Measurements from ENCODE around the gene EFTUD2. TPM values are rescaled to one million over a fixed set of nuclear protein-coding genes. Genes with fewer than 3 reads are reported as not detected.

EFTUD2 gene
- total RNA-seq, 1 experiment from 2014 or later, result 150 TPM

DNA sequence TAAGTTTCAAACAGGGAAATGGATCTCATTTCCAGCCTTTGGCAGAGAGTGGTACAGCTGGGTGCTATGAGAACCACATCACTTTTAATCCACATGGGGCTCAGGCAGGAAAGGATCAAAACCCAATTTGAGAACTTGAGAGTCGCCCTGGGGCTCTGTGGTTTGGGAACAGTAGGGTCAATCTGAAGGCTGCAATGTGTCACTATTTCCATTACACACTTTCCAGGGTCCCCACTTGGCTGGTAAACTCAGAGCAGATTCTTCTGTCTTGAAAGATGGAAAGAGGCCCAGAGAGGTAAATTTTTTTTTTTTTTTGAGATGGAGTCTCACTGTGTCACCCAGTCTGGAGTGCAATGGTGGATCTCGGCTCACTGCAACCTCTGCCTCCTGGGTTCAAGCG is 58.3 kb downstream of the EFTUD2 start (continued):
- TF ChIP-seq REST (IDR thresholded peaks at IDR 0.05; ENCODE audit: low read depth), result no peak

- DNase-seq (ENCODE audit: low read depth, low spot score), result no peak
- Histone ChIP-seq H3K36me3 (ENCODE audit: control insufficient read depth in 1 of 2, insufficient read depth in 2 of 2, low read length in 2 of 2) (no peaks in the 10 kb centered on the region), H4K20me1 (ENCODE audit: insufficient read depth) (no peaks in the 10 kb centered on the region), H3K4me3 (replicated peaks in 1 of 2; ENCODE audit: low read depth in 1 of 2, low read length in 2 of 2) (no peak overlapping the region), H3K4me1 (ENCODE audit: control insufficient read depth in 1 of 2, insufficient read depth in 2 of 2, low read length in 2 of 2) (peaks cover 9 to 10% of the 10 kb centered on the region in 2 experiments; a peak in 3 of 4 replicates), H3K4me2 (ENCODE audit: low read length) (no peak overlapping the region), H3K9me2 (ENCODE audit: insufficient read depth) (no peaks in the 10 kb centered on the region), H3K27me3 (ENCODE audit: insufficient read depth, low read length) (no peaks in the 10 kb centered on the region), H3K79me2 (ENCODE audit: insufficient read depth, low read length) (no peaks in the 10 kb centered on the region), H3K9ac (ENCODE audit: low read length) (no peak overlapping the region), H3K9me3 (ENCODE audit: control insufficient read depth in 1 of 2, insufficient read depth in 1 of 2, low read depth in 1 of 2, low read length in 2 of 2) (no peaks in the 10 kb centered on the region), H2AFZ (ENCODE audit: low read depth, low read length, poor library complexity, severe bottlenecking) (no peak overlapping the region), H3K27ac (ENCODE audit: low read depth, low read length) (no peak overlapping the region)
- no peak for ATAC-seq
- POLR2A ChIA-PET, result no interaction called here
- RAD21 ChIA-PET (ENCODE audit: low non-redundant PET in 1 of 2, low total read pairs in 2 of 2, uncharacterized antibody in 2 of 2, unreplicated experiment in 2 of 2), result no interaction called here
- CTCF ChIA-PET, result no interaction called here
- intact Hi-C loops (cut with micrococcal nuclease), result no loop called here
- TF ChIP-seq SIN3A (IDR thresholded peaks at IDR 0.05; ENCODE audit: low read depth), result no peak
- no peak for TF ChIP-seq POLR2AphosphoS5 (IDR thresholded peaks at IDR 0.05; ENCODE audit: low read depth, low read length)
- no peak for TF ChIP-seq CEBPB (IDR thresholded peaks at IDR 0.05; ENCODE audit: low read depth)
- TF ChIP-seq CBX3 (IDR thresholded peaks at IDR 0.05; ENCODE audit: low read depth), result no peak
- no peak for TF ChIP-seq SP1 (IDR thresholded peaks at IDR 0.05; ENCODE audit: low read depth)
- TF ChIP-seq, protein P1, sequence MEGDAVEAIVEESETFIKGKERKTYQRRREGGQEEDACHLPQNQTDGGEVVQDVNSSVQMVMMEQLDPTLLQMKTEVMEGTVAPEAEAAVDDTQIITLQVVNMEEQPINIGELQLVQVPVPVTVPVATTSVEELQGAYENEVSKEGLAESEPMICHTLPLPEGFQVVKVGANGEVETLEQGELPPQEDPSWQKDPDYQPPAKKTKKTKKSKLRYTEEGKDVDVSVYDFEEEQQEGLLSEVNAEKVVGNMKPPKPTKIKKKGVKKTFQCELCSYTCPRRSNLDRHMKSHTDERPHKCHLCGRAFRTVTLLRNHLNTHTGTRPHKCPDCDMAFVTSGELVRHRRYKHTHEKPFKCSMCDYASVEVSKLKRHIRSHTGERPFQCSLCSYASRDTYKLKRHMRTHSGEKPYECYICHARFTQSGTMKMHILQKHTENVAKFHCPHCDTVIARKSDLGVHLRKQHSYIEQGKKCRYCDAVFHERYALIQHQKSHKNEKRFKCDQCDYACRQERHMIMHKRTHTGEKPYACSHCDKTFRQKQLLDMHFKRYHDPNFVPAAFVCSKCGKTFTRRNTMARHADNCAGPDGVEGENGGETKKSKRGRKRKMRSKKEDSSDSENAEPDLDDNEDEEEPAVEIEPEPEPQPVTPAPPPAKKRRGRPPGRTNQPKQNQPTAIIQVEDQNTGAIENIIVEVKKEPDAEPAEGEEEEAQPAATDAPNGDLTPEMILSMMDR (IDR thresholded peaks at IDR 0.05 in 2 of 3, conservative IDR thresholded peaks at IDR 0.05 in 1 of 3; ENCODE audit: borderline replicate concordance in 1 of 3, insufficient read depth in 1 of 3, low read depth in 2 of 3, low read length in 2 of 3), result no peak
- no peak for TF ChIP-seq ZFX (IDR thresholded peaks at IDR 0.05)
- TF ChIP-seq JUND (IDR thresholded peaks at IDR 0.05), result no peak
- no peak for TF ChIP-seq EZH2 (IDR thresholded peaks at IDR 0.05)
- TF ChIP-seq, protein P2, sequence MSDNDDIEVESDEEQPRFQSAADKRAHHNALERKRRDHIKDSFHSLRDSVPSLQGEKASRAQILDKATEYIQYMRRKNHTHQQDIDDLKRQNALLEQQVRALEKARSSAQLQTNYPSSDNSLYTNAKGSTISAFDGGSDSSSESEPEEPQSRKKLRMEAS (IDR thresholded peaks at IDR 0.05), result no peak
- no peak for TF ChIP-seq ZNF274 (IDR thresholded peaks at IDR 0.05; ENCODE audit: low read depth, low read length)
- no peak for TF ChIP-seq POLR2A (IDR thresholded peaks at IDR 0.05; ENCODE audit: borderline replicate concordance, extremely low read depth, insufficient read depth, insufficient read length)
- no peak for TF ChIP-seq ELF1 (IDR thresholded peaks at IDR 0.05; ENCODE audit: borderline replicate concordance, low read depth)
- TF ChIP-seq, protein P3, sequence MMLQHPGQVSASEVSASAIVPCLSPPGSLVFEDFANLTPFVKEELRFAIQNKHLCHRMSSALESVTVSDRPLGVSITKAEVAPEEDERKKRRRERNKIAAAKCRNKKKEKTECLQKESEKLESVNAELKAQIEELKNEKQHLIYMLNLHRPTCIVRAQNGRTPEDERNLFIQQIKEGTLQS (IDR thresholded peaks at IDR 0.05), result no peak
- BruUV-seq (replicated peaks), result no TSS peak
Measured at GRCh38 chr17:44840274-44840673, 59.0 kb downstream of the EFTUD2 start.
